WTC11 (cell line): ENCODE results near the gene AGR3. TPM values are rescaled to one million over a fixed set of nuclear protein-coding genes. Genes with fewer than 3 reads are reported as not detected.
"Not testable (repeated sequence)": the region's sequence is repeated elsewhere in the genome, so short reads cannot be mapped to it uniquely, and the experiment has no call there.

Experiments
- ATAC-seq: fragments of 200-7000 bp; cut with Tn5 transposase; 2 replicates; pipeline ENCODE4 v1.10.0; 2021; ENCODE audit warnings: mild to moderate bottlenecking, moderate library complexity
- CTCF ChIA-PET: fragments of 300-600 bp; sonication (Branson Sonifier 250); formaldehyde crosslinking; loops from one replicate; lab custom pipeline; 2021; ENCODE audit warnings: antibody characterized with exemption; lab: Charles Lee
- POLR2A ChIA-PET: fragments of 350-600 bp; sonication (Branson Sonifier 250); formaldehyde crosslinking; loops from one replicate; lab custom pipeline; 2021; ENCODE audit warnings: antibody characterized with exemption; lab: Charles Lee
- DNase-seq: peaks from one replicate; pipeline ENCODE4 v3.0.0; 2021; ENCODE audit warnings: low spot score
- H3K27ac Mint-ChIP-seq: 2 replicates; pipeline ENCODE4 v1.8.0; 2021; ENCODE audit warnings: mixed read lengths
- H3K27me3 Mint-ChIP-seq: 2 replicates; pipeline ENCODE4 v1.8.0; 2021; ENCODE audit warnings: low read depth, mild to moderate bottlenecking, moderate library complexity, mixed read lengths
- H3K36me3 Mint-ChIP-seq: 2 replicates; pipeline ENCODE4 v1.8.0; 2021; ENCODE audit warnings: mixed read lengths
- H3K4me1 Mint-ChIP-seq: 2 replicates; pipeline ENCODE4 v1.8.0; 2022; ENCODE audit warnings: mixed read lengths
- H3K4me3 Mint-ChIP-seq: 2 replicates; pipeline ENCODE4 v1.8.0; 2021; ENCODE audit warnings: mild to moderate bottlenecking, moderate library complexity, mixed read lengths
- H3K9me3 Mint-ChIP-seq: 2 replicates; pipeline ENCODE4 v1.8.0; 2021; ENCODE audit warnings: mixed read lengths
- ESRRA ChIP-seq: sonication (generic); formaldehyde crosslinking; IDR thresholded peaks from 2 replicates; pipeline ENCODE4 v1.8.1; 2022; ENCODE audit warnings: mild to moderate bottlenecking, missing genetic modification reagents, borderline replicate concordance
- FOXJ3 ChIP-seq: sonication (generic); formaldehyde crosslinking; IDR thresholded peaks from 2 replicates; pipeline ENCODE4 v1.9.0; 2021; ENCODE audit warnings: missing genetic modification reagents, mild to moderate bottlenecking, borderline replicate concordance
- HMGXB4 ChIP-seq: sonication (generic); formaldehyde crosslinking; IDR thresholded peaks from 2 replicates; pipeline ENCODE4 v1.8.1; 2023; ENCODE audit warnings: mild to moderate bottlenecking, moderate library complexity, missing genetic modification reagents
- IRF2 ChIP-seq: sonication (generic); formaldehyde crosslinking; IDR thresholded peaks from 2 replicates; pipeline ENCODE4 v1.8.0; 2022; ENCODE audit warnings: low read depth, missing genetic modification reagents, borderline replicate concordance
- JAZF1 ChIP-seq: fragments of 250-450 bp; sonication (Bioruptor Pico); IDR thresholded peaks from 2 replicates; pipeline ENCODE4 v1.9.0; 2021; ENCODE audit warnings: moderate library complexity, mild to moderate bottlenecking, inconsistent platforms
- KAT7 ChIP-seq: sonication (generic); formaldehyde crosslinking; IDR thresholded peaks from 2 replicates; pipeline ENCODE4 v1.8.1; 2023; ENCODE audit warnings: missing genetic modification reagents, mild to moderate bottlenecking, borderline replicate concordance
- MYBL2 ChIP-seq: sonication (generic); formaldehyde crosslinking; IDR thresholded peaks from 2 replicates; pipeline ENCODE4 v1.8.1; 2023; ENCODE audit warnings: mild to moderate bottlenecking, moderate library complexity, missing genetic modification reagents
- PRRX2 ChIP-seq: fragments of 250-450 bp; sonication (Bioruptor Pico); IDR thresholded peaks from 2 replicates; pipeline ENCODE4 v1.8.0; 2021; ENCODE audit warnings: mild to moderate bottlenecking
- ZBTB21 ChIP-seq: sonication (generic); formaldehyde crosslinking; IDR thresholded peaks from 2 replicates; pipeline ENCODE4 v1.8.1; 2023; ENCODE audit warnings: mild to moderate bottlenecking, missing genetic modification reagents, borderline replicate concordance
- ZBTB43 ChIP-seq: sonication (generic); formaldehyde crosslinking; IDR thresholded peaks from 2 replicates; pipeline ENCODE4 v1.8.1; 2023; ENCODE audit warnings: mild to moderate bottlenecking, missing genetic modification reagents
- ZNF232 ChIP-seq: sonication (generic); formaldehyde crosslinking; IDR thresholded peaks from 2 replicates; pipeline ENCODE4 v1.8.0; 2022; ENCODE audit warnings: mild to moderate bottlenecking, missing genetic modification reagents
- ZNF317 ChIP-seq: sonication (generic); formaldehyde crosslinking; IDR thresholded peaks from 2 replicates; pipeline ENCODE4 v1.8.1; 2023; ENCODE audit warnings: low read depth, mild to moderate bottlenecking, moderate library complexity, missing genetic modification reagents, borderline replicate concordance
- ZNF532 ChIP-seq: fragments of 250-450 bp; sonication (Bioruptor Pico); IDR thresholded peaks from 2 replicates; pipeline ENCODE4 v1.9.0; 2021; ENCODE audit warnings: mild to moderate bottlenecking, borderline replicate concordance
- total RNA-seq: library from RNA; stranded (reverse); gene quantifications from 3 replicates; pipeline ENCODE4 v1.2.3, GENCODE V29; 2021
- TF ChIP-seq, protein P1 (sequence below): sonication (generic); formaldehyde crosslinking; IDR thresholded peaks from 2 replicates; pipeline ENCODE4 v1.8.0; 2022; ENCODE audit warnings: mild to moderate bottlenecking, missing genetic modification reagents

The AGR3 gene
- total RNA-seq, 1 experiment from 2014 or later = not detected

- H3K4me1 Mint-ChIP-seq = no peaks in the 10 kb centered on the region
- TF ChIP-seq ZBTB21 (CRISPR knock-in tag) (no peak), JAZF1 (CRISPR knock-in tag) (no peak), IRF2 (CRISPR knock-in tag) (no peak), ZBTB43 (no peak)
- H3K36me3 Mint-ChIP-seq = no peaks in the 10 kb centered on the region
- no peak for ATAC-seq
- no peak overlapping the region for H3K27ac Mint-ChIP-seq
- ChIA-PET CTCF (no interaction called here), POLR2A (no interaction called here)
- H3K4me3 Mint-ChIP-seq = no peak overlapping the region
- DNase-seq = no peak
- H3K27me3 Mint-ChIP-seq = no peaks in the 10 kb centered on the region
- peaks cover 8% of the 10 kb centered on the region for H3K9me3 Mint-ChIP-seq
Measured at GRCh38 chr7:16867328-16867727, 14.5 kb downstream of the AGR3 start.

DNA sequence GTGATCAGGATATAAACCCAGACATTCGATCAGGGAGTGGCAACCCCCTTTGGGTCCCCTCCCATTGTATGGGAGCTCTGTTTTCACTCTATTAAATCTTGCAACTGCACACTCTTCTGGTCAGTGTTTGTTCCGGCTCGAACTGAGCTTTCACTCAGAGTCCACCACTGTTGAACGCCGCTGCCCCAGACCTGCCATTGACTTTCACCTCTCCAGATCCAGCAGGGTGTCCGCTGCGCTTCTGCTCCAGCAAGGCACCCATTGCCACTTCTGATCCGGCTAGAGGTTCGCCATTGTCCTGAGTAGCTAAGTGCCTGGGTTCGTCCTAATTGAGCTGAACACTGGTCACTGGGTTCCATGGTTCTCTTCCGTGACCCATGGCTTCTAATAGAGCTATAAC is 28.6 kb downstream of the AGR3 start:
- H3K27ac Mint-ChIP-seq, POLR2A ChIA-PET, H3K4me3 Mint-ChIP-seq, ATAC-seq, H3K27me3 Mint-ChIP-seq, H3K4me1 Mint-ChIP-seq, DNase-seq, H3K9me3 Mint-ChIP-seq, H3K36me3 Mint-ChIP-seq: not testable (repeated sequence)
- CTCF ChIA-PET = interaction anchor here (0.5 to 1.2 kb wide), 2 partner anchors 52 to 116 kb away, joined by 3 read pairs; no protein-coding TSS in a partner anchor

DNA sequence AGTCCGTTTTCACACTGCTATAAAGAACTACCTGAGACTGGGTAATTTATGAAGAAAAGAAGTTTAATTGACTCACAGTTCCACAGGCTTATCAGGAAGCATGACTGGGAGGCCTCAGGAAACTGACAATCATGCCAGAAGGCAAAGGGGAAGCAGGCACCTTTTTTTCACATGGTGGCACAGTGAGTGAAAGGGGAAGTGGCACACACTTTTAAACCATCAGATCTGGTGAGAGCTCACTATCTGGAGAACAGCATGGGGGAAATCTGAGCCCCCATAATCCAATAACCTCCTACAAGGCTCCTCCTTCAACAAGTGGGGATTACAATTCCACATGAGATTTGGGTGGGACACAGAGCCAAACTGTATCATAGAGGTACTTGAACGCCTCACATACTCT is 30.0 kb downstream of the AGR3 start:
- DNase-seq (no peak), ATAC-seq (no peak)
- Mint-ChIP-seq H3K27ac (no peak overlapping the region), H3K9me3 (no peaks in the 10 kb centered on the region), H3K36me3 (no peaks in the 10 kb centered on the region), H3K27me3 (no peaks in the 10 kb centered on the region), H3K4me3 (no peak overlapping the region), H3K4me1 (peaks cover 2% of the 10 kb centered on the region; the same call in 1 of the 2 replicates)
- POLR2A ChIA-PET = no interaction called here
- CTCF ChIA-PET = no interaction called here
- TF ChIP-seq MYBL2 (CRISPR knock-in tag) (no peak), HMGXB4 (CRISPR knock-in tag) (no peak), ZNF317 (CRISPR knock-in tag) (no peak), IRF2 (CRISPR knock-in tag) (no peak)

DNA sequence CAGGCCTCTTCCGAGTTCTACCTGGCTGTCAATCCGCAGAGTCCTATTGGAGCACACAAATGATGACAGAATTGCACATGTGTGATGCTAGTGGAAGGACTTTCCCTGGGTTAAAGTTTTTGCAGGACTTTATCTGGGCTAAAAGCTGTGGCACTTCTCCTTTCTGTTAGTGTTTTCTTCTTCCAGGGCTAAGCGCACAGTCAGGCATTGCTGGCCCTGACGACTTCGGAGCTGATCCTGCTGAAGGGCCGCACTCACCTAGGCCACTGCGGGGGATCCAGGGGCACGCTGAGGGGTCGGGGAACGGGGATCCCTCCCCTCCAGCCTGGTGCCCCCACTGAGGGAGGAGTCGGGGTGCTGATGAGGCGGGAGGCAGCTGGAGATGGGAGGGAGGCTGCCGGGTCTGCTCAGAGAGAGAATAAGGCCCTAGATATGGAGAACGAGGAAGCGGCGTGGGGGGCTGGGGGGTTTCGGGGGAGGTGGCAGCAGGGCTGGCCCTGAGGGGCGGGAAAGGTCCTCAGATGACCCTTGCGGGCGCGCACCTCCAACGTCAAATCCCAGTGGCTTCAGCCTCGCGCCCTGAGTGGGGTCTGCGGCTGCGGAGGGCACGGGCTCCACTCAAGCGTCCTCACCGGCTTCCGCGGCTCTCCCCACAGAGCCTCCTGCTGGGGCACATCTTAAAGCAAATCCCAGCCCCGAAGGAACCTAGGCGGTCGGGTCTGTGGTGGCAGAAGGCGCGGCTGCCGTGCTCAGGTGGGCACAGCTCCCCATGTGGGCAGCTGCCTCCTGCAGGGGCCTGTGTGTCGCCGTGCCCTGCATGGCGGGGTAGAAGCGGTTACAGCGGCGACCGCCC is 30.9 kb downstream of the AGR3 start:
- POLR2A ChIA-PET = no interaction called here
- Mint-ChIP-seq H3K36me3 (no peaks in the 10 kb centered on the region), H3K27ac (no peak overlapping the region), H3K4me1 (peaks cover 6% of the 10 kb centered on the region; the same call in 1 of the 2 replicates), H3K4me3 (no peak overlapping the region), H3K27me3 (no peaks in the 10 kb centered on the region), H3K9me3 (no peaks in the 10 kb centered on the region)
- CTCF ChIA-PET = no interaction called here
- ATAC-seq (peak; percentile 42; the same call in 1 of the 2 replicates), DNase-seq (peak; percentile 11)
- no peak for TF ChIP-seq ESRRA (CRISPR knock-in tag)
- TF ChIP-seq FOXJ3 (CRISPR knock-in tag) = no peak
- no peak for TF ChIP-seq HMGXB4 (CRISPR knock-in tag)
- TF ChIP-seq PRRX2 (CRISPR knock-in tag) = no peak
- TF ChIP-seq, protein P1, sequence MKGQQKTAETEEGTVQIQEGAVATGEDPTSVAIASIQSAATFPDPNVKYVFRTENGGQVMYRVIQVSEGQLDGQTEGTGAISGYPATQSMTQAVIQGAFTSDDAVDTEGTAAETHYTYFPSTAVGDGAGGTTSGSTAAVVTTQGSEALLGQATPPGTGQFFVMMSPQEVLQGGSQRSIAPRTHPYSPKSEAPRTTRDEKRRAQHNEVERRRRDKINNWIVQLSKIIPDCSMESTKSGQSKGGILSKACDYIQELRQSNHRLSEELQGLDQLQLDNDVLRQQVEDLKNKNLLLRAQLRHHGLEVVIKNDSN (CRISPR knock-in tag) = no peak
- no peak for TF ChIP-seq ZNF232 (CRISPR knock-in tag)
- no peak for TF ChIP-seq KAT7 (CRISPR knock-in tag)
- no peak for TF ChIP-seq ZNF532 (CRISPR knock-in tag)
